Natural killer cell (primary cell): ENCODE results near the gene DCAF11. TPM values are rescaled to one million over a fixed set of nuclear protein-coding genes. Genes with fewer than 3 reads are reported as not detected.

Experiments
- ATAC-seq, 3 donors: fragments of 150-1000 bp in 2 of 3; fragments of 200-7000 bp in 1 of 3; cut with Tn5 transposase; 1 replicate in 1 of 3; 2 replicates in 2 of 3; pipeline ENCODE4 v1.10.0; 2021; ENCODE audit warnings: mild to moderate bottlenecking in 2 of 3, moderate library complexity in 2 of 3
- DNase-seq, 2 donors: peaks; one replicate each; pipeline versions ENCODE4 v3.0.0 to v3.0.0-alpha.2; 2013 to 2021; ENCODE audit warnings: mixed read lengths in 1 of 2
- H3K27ac ChIP-seq: one replicate; pipeline ENCODE4 v1.5.1; 2013; ENCODE audit warnings: mild to moderate bottlenecking, low read length
- H3K27me3 ChIP-seq: one replicate; pipeline ENCODE4 v1.6.1; 2013; ENCODE audit warnings: low read length; ENCODE audit not compliant: control insufficient read depth, insufficient read depth
- H3K36me3 ChIP-seq: one replicate; pipeline ENCODE4 v1.6.1; 2013; ENCODE audit warnings: low read length; ENCODE audit not compliant: control insufficient read depth, insufficient read depth
- H3K4me1 ChIP-seq: one replicate; pipeline ENCODE4 v1.6.1; 2013; ENCODE audit warnings: low read length; ENCODE audit not compliant: control insufficient read depth, insufficient read depth
- H3K4me3 ChIP-seq: one replicate; pipeline ENCODE4 v1.5.1; 2013; ENCODE audit warnings: low read length
- H3K9me3 ChIP-seq: one replicate; pipeline ENCODE4 v1.6.1; 2013; ENCODE audit warnings: low read length; ENCODE audit not compliant: control insufficient read depth, insufficient read depth
- H3K27ac Mint-ChIP-seq, 2 donors: one replicate each; pipeline ENCODE4 v1.8.0; 2022; ENCODE audit warnings: mild to moderate bottlenecking in 2 of 2, mixed read lengths in 2 of 2, moderate library complexity in 1 of 2
- H3K27me3 Mint-ChIP-seq, 2 donors: one replicate each; pipeline ENCODE4 v1.8.0; 2022; ENCODE audit warnings: low read depth in 2 of 2, mixed read lengths in 2 of 2
- H3K36me3 Mint-ChIP-seq: one replicate; pipeline ENCODE4 v1.8.0; 2022; ENCODE audit warnings: mixed read lengths
- H3K4me1 Mint-ChIP-seq, 2 donors: one replicate each; pipeline ENCODE4 v1.8.0; 2022; ENCODE audit warnings: mixed read lengths in 2 of 2
- H3K4me3 Mint-ChIP-seq: one replicate; pipeline ENCODE4 v1.8.0; 2022; ENCODE audit warnings: mild to moderate bottlenecking, moderate library complexity, mixed read lengths
- H3K9me3 Mint-ChIP-seq, 2 donors: one replicate each; pipeline ENCODE4 v1.8.0; 2022; ENCODE audit warnings: mixed read lengths in 2 of 2
- WGBS: methylation state at CpG from one replicate; pipeline ENCODE4 v1.1.7; 2013; ENCODE audit warnings: missing lambda C conversion rate; ENCODE audit not compliant: insufficient coverage; 5-methylcytosine and 5-hydroxymethylcytosine counted together
- intact Hi-C: fragments of 100-400 bp; cut with micrococcal nuclease; formaldehyde crosslinking; loops from one replicate; pipeline ENCODE4 v1.14.2; 2022
- total RNA-seq, 4 donors: library from RNA; stranded (reverse); fragments of 120-200 nt in 1 of 4; gene quantifications; one replicate each; pipeline versions ENCODE4 v1.2.3 to v1.2.4, GENCODE V29; 2013 to 2022
- TF ChIP-seq, protein P1 (sequence below): fragments of 200-600 bp; IDR thresholded peaks from one replicate; pipeline ENCODE4 v1.8.0; 2022; ENCODE audit warnings: antibody characterized with exemption

The DCAF11 gene
- total RNA-seq, 3 donors from 2014 or later (not counting 1 experiment from before 2014, with no cell fraction given), result 77.5 to 99.3 (median 96.3) TPM

DNA sequence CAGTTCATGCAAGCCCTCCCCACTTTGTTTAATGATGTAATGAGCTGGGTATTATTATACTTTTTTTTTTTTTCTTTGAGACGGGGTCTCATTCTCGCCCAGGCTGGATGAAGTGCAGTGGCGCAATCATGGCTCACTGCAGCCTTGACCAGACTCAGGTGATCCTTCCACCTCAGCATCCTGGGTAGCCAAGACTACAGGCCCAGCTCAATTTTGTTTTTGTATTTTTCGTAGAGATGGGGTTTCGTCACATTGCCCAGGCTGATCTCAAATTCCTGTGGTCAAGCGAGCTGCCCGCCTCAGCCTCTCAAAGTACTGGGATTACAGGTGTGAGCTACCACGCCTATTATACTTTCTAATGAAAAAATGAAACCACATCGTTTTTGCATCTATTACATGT is 4.5 kb upstream of the DCAF11 start:
- peaks cover 14% of the 10 kb centered on the region for H3K4me1 ChIP-seq
- H3K27ac ChIP-seq, result no peak overlapping the region
- H3K4me3 ChIP-seq, result no peak overlapping the region
- H3K4me3 Mint-ChIP-seq, result no peak overlapping the region
- WGBS, result 93% methylated on average over 8 of the region's 9 CpGs
- TF ChIP-seq, protein P1, sequence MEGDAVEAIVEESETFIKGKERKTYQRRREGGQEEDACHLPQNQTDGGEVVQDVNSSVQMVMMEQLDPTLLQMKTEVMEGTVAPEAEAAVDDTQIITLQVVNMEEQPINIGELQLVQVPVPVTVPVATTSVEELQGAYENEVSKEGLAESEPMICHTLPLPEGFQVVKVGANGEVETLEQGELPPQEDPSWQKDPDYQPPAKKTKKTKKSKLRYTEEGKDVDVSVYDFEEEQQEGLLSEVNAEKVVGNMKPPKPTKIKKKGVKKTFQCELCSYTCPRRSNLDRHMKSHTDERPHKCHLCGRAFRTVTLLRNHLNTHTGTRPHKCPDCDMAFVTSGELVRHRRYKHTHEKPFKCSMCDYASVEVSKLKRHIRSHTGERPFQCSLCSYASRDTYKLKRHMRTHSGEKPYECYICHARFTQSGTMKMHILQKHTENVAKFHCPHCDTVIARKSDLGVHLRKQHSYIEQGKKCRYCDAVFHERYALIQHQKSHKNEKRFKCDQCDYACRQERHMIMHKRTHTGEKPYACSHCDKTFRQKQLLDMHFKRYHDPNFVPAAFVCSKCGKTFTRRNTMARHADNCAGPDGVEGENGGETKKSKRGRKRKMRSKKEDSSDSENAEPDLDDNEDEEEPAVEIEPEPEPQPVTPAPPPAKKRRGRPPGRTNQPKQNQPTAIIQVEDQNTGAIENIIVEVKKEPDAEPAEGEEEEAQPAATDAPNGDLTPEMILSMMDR, result no peak
- no peaks in the 10 kb centered on the region for H3K9me3 ChIP-seq
- no peaks in the 10 kb centered on the region for H3K27me3 ChIP-seq
- no peaks in the 10 kb centered on the region for H3K36me3 ChIP-seq
- no peak for DNase-seq
- H3K27ac Mint-ChIP-seq, result peak overlapping the region in 1 of 2 donors; percentile 11
- intact Hi-C loops, result no loop called here
- no peaks in the 10 kb centered on the region for H3K9me3 Mint-ChIP-seq
- H3K36me3 Mint-ChIP-seq, result no peaks in the 10 kb centered on the region
- H3K4me1 Mint-ChIP-seq, result peaks cover 12 to 14% of the 10 kb centered on the region in 2 donors
- no peak for ATAC-seq
- H3K27me3 Mint-ChIP-seq, result no peaks in the 10 kb centered on the region

DNA sequence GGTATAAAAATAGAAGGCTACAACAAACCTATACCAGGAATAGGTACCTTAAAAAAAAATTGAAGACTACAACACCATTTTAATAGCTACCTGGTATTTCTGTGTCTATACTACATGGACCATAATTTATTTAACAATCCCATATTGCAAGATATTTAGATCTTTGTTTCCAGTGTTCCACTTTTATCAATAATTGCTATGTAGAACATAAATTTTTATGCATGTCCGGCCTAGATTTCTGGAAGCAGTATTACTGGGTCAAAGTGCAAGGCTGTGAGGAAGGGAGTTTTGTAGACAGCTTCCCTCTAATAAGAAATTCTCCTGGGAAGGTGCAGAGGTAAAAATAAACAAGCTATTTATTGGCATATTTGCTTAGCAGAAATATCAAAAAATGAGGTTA is 4.1 kb upstream of the DCAF11 start:
- no peaks in the 10 kb centered on the region for H3K27me3 ChIP-seq
- H3K27ac ChIP-seq, result no peak overlapping the region
- Mint-ChIP-seq H3K27ac (peak overlapping the region in 1 of 2 donors; percentile 11), H3K27me3 (no peaks in the 10 kb centered on the region), H3K36me3 (no peaks in the 10 kb centered on the region), H3K9me3 (no peaks in the 10 kb centered on the region), H3K4me3 (no peak overlapping the region), H3K4me1 (peaks cover 17 to 19% of the 10 kb centered on the region in 2 donors)
- 100% methylated on average over 1 of the region's 1 CpG for WGBS
- H3K4me3 ChIP-seq, result no peak overlapping the region
- peaks cover 17% of the 10 kb centered on the region for H3K4me1 ChIP-seq
- ATAC-seq (no peak), DNase-seq (no peak)
- no peaks in the 10 kb centered on the region for H3K9me3 ChIP-seq
- intact Hi-C loops, result no loop called here
- TF ChIP-seq, protein P1, result no peak
- no peaks in the 10 kb centered on the region for H3K36me3 ChIP-seq

DNA sequence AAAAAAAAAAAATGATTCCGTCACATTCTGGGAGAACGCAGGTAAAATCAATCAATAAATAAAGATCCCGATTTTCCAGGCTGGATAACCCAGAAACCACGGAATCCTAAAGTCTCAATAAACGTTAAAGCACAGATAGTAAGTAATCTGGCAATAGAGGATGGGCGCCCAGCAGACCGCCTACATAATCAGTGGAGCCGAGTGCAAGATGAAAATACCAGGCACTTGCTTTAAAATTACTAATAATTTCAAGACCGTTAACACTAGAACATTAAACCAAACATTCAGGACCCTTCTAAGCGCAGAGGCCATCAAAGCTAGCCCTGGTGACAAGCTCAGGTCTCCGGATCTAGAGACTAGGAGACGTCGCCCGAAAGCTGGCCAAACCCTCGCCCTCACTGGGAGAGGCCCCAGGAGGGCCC is 1.2 kb upstream of the DCAF11 start:
- intact Hi-C loops, result no loop called here
- Histone ChIP-seq H3K9me3 (no peaks in the 10 kb centered on the region), H3K27me3 (no peaks in the 10 kb centered on the region), H3K4me1 (peaks cover 29% of the 10 kb centered on the region), H3K4me3 (peak overlapping the region; percentile 62), H3K36me3 (peaks cover 14% of the 10 kb centered on the region), H3K27ac (peak overlapping the region; percentile 100)
- Mint-ChIP-seq H3K9me3 (no peaks in the 10 kb centered on the region), H3K36me3 (no peaks in the 10 kb centered on the region), H3K27ac (peak overlapping the region; percentile 96 to 99), H3K27me3 (no peaks in the 10 kb centered on the region), H3K4me3 (peak overlapping the region; percentile 99), H3K4me1 (peaks cover 30 to 35% of the 10 kb centered on the region in 2 donors)
- ATAC-seq, result no peak
- TF ChIP-seq, protein P1, result no peak
- DNase-seq, result no peak
- 15% methylated on average over 13 of the region's 15 CpGs for WGBS
